ENCODE results near the gene PEAK1.

PEAK1 gene

DNA sequence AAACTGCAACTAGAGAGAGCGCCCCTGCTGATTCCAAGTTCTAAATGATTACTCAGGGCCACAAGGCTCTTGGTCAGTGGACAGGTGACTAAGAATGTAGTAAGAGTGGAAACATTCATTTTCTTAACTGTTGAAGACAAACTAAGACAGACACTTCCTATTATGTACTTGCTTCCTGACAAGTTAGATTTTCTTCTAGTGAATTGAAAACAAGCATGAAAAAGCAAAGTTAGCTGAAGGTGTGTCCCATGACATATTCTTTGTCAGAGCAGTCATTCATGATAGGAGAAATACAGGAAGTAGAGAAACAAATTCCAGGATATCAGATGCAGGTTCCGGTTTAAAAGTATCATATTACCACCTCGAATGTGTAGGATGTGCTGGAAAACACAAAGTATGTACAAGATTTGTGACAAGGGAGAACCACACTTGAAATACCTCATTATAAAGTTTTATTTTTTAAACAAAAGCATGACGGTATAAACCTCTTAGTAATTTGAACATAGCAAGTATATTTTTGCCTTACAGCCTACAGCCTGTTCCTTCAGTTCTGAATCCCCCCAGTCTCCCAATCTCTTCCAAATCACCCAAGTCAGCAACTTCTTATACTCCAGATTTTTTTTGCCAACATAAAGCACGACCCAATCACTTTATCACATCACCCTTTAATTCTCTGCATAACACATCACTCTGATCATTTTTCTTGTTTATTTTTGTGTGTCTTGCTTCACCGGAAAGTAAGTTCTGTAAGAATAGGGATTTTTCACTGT lies 355.2 kb downstream of the PEAK1 start:
- DNase-seq = no peak
- no peaks in the 10 kb centered on the region for H3K27me3 ChIP-seq (replicated peaks; ENCODE audit: control insufficient read depth, insufficient read depth, low read length, poor library complexity, severe bottlenecking)
- no peak overlapping the region for H3K4me3 ChIP-seq (ENCODE audit: insufficient read depth, low read depth, low read length, poor library complexity, severe bottlenecking)
- H3K9me3 ChIP-seq (ENCODE audit: control insufficient read depth, low read length) = no peaks in the 10 kb centered on the region
- H3K4me1 ChIP-seq (ENCODE audit: control insufficient read depth, insufficient read depth, low read length, poor library complexity, severe bottlenecking) = no peaks in the 10 kb centered on the region
- no peaks in the 10 kb centered on the region for H3K36me3 ChIP-seq (ENCODE audit: control insufficient read depth, insufficient read depth, low read length)
- H3K27ac ChIP-seq (ENCODE audit: insufficient read depth, low read length, poor library complexity, severe bottlenecking) = no peak overlapping the region

DNA sequence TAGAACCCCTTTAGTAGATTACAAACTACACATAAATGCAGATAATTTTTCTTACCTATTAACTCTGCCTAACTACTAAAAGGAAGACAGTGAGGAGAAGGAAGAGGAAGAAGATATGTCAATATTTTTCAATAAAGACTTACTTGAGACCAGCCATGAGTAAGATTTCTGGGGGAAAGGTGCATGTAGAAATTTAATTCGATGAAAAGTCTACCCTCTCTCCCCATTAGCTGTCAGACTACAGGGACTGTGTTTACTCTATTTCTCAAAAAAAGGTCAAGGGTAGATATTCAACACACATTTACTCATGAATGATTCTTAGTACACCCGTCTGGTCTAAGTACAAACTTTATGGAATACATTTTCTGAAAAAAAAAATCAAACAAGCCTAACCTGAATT lies 355.8 kb downstream of the PEAK1 start:
- no peak overlapping the region for H3K4me3 ChIP-seq (ENCODE audit: insufficient read depth, low read depth, low read length, poor library complexity, severe bottlenecking)
- no peak for DNase-seq
- H3K4me1 ChIP-seq (ENCODE audit: control insufficient read depth, insufficient read depth, low read length, poor library complexity, severe bottlenecking) = no peaks in the 10 kb centered on the region
- no peak overlapping the region for H3K27ac ChIP-seq (ENCODE audit: insufficient read depth, low read length, poor library complexity, severe bottlenecking)
- H3K9me3 ChIP-seq (ENCODE audit: control insufficient read depth, low read length) = no peaks in the 10 kb centered on the region
- no peaks in the 10 kb centered on the region for H3K27me3 ChIP-seq (replicated peaks; ENCODE audit: control insufficient read depth, insufficient read depth, low read length, poor library complexity, severe bottlenecking)
- no peaks in the 10 kb centered on the region for H3K36me3 ChIP-seq (ENCODE audit: control insufficient read depth, insufficient read depth, low read length)

DNA sequence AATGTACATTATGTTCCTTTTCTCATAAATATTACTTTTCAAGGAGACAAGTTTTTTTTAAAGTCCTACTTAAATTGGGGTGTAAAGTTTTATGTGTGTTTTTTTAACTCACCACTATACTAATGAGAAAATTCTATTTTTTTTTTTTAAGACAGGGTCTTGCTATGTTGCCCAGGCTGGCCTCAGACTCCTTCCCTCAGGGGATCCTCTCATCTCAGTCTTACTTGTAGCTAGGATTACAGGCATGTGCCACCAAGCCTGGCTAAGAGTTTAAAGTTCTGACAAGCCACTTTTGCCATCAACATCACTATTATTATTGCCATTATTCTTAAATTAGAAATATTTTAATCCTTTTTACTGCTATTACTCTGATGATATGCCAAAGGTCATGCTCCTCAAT lies 356.7 kb downstream of the PEAK1 start:
- Histone ChIP-seq H3K9me3 (ENCODE audit: control insufficient read depth, low read length) (no peaks in the 10 kb centered on the region), H3K27me3 (replicated peaks; ENCODE audit: control insufficient read depth, insufficient read depth, low read length, poor library complexity, severe bottlenecking) (no peaks in the 10 kb centered on the region), H3K4me1 (ENCODE audit: control insufficient read depth, insufficient read depth, low read length, poor library complexity, severe bottlenecking) (no peaks in the 10 kb centered on the region), H3K27ac (ENCODE audit: insufficient read depth, low read length, poor library complexity, severe bottlenecking) (no peak overlapping the region), H3K36me3 (ENCODE audit: control insufficient read depth, insufficient read depth, low read length) (no peaks in the 10 kb centered on the region), H3K4me3 (ENCODE audit: insufficient read depth, low read depth, low read length, poor library complexity, severe bottlenecking) (no peak overlapping the region)
- DNase-seq = no peak

DNA sequence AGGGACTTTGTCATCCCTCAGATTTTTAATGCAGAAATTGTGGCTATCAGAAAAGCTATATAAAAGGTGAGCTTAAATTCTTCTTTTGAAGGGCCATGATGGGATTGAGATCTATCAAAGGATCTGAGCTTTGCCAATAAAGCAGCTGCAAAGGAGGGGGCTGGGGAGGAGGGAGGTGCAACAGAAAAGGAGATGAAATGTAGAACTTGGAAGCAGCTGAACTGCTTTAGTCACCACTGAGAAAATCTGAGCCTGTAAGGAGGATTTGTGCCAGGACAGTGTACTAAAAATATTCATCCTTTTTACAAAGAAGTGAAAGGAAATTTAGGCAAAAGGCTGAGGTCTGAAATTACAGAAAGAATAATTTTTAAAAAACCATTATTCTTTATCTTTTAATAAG lies 359.4 kb downstream of the PEAK1 start:
- H3K4me3 ChIP-seq (ENCODE audit: insufficient read depth, low read depth, low read length, poor library complexity, severe bottlenecking) = no peak overlapping the region
- no peaks in the 10 kb centered on the region for H3K9me3 ChIP-seq (ENCODE audit: control insufficient read depth, low read length)
- H3K4me1 ChIP-seq (ENCODE audit: control insufficient read depth, insufficient read depth, low read length, poor library complexity, severe bottlenecking) = no peaks in the 10 kb centered on the region
- H3K36me3 ChIP-seq (ENCODE audit: control insufficient read depth, insufficient read depth, low read length) = no peaks in the 10 kb centered on the region
- no peak for DNase-seq
- no peak overlapping the region for H3K27ac ChIP-seq (ENCODE audit: insufficient read depth, low read length, poor library complexity, severe bottlenecking)
- H3K27me3 ChIP-seq (replicated peaks; ENCODE audit: control insufficient read depth, insufficient read depth, low read length, poor library complexity, severe bottlenecking) = no peaks in the 10 kb centered on the region

DNA sequence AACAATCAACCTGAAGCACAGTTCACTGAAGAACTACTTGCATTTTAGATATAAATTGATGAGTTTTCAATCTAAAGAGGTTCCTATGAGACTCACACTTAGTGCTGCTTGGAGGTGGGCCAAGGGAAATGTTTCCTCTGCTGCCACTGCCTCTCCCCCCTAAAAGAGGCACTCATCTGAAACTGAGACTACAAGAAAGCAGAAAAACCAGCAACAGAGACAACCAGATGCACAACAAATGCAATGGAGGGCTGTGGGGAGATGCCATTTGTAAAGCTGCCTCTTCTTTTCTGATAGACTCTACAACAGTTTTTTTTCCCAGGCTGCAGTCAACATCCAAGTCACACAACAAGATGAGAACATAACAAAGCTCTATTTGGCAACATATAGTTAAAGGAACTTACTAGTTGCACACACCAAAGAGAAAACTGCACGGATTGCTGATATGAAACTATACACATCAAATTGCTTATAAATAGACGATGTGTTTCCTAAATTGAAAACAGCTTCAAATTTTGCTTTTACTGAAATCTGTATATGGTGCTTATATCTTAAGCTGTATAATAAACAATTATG lies 360.0 kb downstream of the PEAK1 start:
- no peaks in the 10 kb centered on the region for H3K4me1 ChIP-seq (ENCODE audit: control insufficient read depth, insufficient read depth, low read length, poor library complexity, severe bottlenecking)
- no peaks in the 10 kb centered on the region for H3K27me3 ChIP-seq (replicated peaks; ENCODE audit: control insufficient read depth, insufficient read depth, low read length, poor library complexity, severe bottlenecking)
- no peak overlapping the region for H3K27ac ChIP-seq (ENCODE audit: insufficient read depth, low read length, poor library complexity, severe bottlenecking)
- no peaks in the 10 kb centered on the region for H3K9me3 ChIP-seq (ENCODE audit: control insufficient read depth, low read length)
- H3K36me3 ChIP-seq (ENCODE audit: control insufficient read depth, insufficient read depth, low read length) = no peaks in the 10 kb centered on the region
- no peak overlapping the region for H3K4me3 ChIP-seq (ENCODE audit: insufficient read depth, low read depth, low read length, poor library complexity, severe bottlenecking)
- no peak for DNase-seq

DNA sequence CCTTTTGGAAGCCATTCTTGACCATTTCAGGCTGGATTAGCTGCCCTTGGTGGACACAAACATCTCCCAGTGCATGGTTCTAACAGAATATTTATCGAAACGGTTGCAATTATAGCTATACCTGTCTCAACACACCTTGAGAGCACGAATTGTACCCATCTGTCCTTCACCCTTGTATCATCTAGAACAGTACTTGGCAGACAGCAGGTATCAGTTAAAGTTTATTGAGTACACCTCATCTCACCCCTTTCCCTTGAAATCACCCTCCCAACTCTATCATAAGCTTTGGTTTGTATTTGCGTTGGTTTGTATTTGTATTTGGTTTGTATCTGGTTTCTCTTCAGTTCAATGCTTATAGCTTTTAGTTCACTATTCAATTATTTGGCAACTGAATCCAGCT lies 361.4 kb downstream of the PEAK1 start:
- H3K36me3 ChIP-seq (ENCODE audit: control insufficient read depth, insufficient read depth, low read length) = no peaks in the 10 kb centered on the region
- H3K27me3 ChIP-seq (replicated peaks; ENCODE audit: control insufficient read depth, insufficient read depth, low read length, poor library complexity, severe bottlenecking) = no peaks in the 10 kb centered on the region
- DNase-seq = no peak
- H3K9me3 ChIP-seq (ENCODE audit: control insufficient read depth, low read length) = no peaks in the 10 kb centered on the region
- no peak overlapping the region for H3K27ac ChIP-seq (ENCODE audit: insufficient read depth, low read length, poor library complexity, severe bottlenecking)
- H3K4me1 ChIP-seq (ENCODE audit: control insufficient read depth, insufficient read depth, low read length, poor library complexity, severe bottlenecking) = no peaks in the 10 kb centered on the region
- H3K4me3 ChIP-seq (ENCODE audit: insufficient read depth, low read depth, low read length, poor library complexity, severe bottlenecking) = no peak overlapping the region

DNA sequence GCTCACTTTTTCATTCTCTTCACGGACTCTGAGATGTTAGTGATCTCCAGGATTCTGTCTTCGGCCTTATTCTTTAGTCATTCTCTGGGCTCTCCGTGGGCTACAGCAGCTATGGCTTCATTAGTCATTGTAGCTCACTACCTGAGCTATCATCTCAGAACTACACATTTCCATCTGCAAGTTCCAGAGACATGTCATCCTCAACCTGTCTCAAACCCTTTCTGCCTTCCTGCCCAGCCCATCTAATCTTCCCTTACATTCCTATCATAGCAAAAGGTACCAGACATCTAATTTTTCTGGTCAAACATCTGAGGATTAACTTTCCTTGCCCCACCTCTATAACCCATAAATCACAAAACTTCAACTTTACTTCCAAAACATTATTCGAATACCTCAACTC lies 362.2 kb downstream of the PEAK1 start:
- Histone ChIP-seq H3K4me3 (ENCODE audit: insufficient read depth, low read depth, low read length, poor library complexity, severe bottlenecking) (no peak overlapping the region), H3K4me1 (ENCODE audit: control insufficient read depth, insufficient read depth, low read length, poor library complexity, severe bottlenecking) (no peaks in the 10 kb centered on the region), H3K36me3 (ENCODE audit: control insufficient read depth, insufficient read depth, low read length) (no peaks in the 10 kb centered on the region), H3K27me3 (replicated peaks; ENCODE audit: control insufficient read depth, insufficient read depth, low read length, poor library complexity, severe bottlenecking) (no peaks in the 10 kb centered on the region), H3K27ac (ENCODE audit: insufficient read depth, low read length, poor library complexity, severe bottlenecking) (no peak overlapping the region), H3K9me3 (ENCODE audit: control insufficient read depth, low read length) (no peaks in the 10 kb centered on the region)
- DNase-seq = no peak

DNA sequence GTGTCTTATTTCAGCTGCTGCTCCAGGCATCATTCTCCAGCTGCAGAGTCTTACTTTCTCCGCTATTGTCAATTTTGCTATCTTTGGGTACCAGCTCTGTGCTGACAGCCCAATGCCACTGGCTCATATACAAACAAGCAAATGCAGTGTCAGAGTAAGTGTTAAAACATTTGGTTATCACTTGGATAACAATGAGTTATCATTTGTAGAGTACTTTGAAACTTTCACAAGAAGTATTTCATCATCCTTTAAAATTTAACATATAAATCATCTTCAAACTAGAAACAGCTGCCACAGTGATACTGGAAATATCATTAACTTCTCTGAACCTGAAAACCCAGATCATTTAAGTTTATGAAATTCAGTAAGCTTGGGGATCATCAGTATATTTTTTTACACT lies 362.8 kb downstream of the PEAK1 start:
- Histone ChIP-seq H3K27ac (ENCODE audit: insufficient read depth, low read length, poor library complexity, severe bottlenecking) (no peak overlapping the region), H3K27me3 (replicated peaks; ENCODE audit: control insufficient read depth, insufficient read depth, low read length, poor library complexity, severe bottlenecking) (no peaks in the 10 kb centered on the region), H3K4me3 (ENCODE audit: insufficient read depth, low read depth, low read length, poor library complexity, severe bottlenecking) (no peak overlapping the region), H3K9me3 (ENCODE audit: control insufficient read depth, low read length) (no peaks in the 10 kb centered on the region), H3K36me3 (ENCODE audit: control insufficient read depth, insufficient read depth, low read length) (peaks cover 3% of the 10 kb centered on the region), H3K4me1 (ENCODE audit: control insufficient read depth, insufficient read depth, low read length, poor library complexity, severe bottlenecking) (no peaks in the 10 kb centered on the region)
- DNase-seq = no peak

DNA sequence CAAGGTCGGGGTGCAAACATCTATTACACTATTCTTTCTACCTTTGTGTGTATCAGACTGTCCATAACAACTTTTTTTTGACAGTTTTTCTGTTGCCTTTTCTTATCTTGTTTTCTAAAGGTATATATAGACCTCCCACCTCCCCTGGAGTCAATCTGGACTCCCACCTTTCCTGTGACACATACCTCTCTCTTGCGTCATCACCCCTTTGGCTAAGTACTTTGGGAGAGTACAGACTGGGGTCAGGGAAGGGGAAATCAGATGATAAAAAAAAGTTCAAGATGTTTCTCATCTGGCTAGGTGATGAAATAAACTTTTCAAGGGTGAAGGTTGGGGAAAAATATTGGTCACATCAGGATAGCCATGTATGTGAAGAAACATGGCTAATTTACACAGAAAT lies 366.2 kb downstream of the PEAK1 start:
- H3K4me1 ChIP-seq (ENCODE audit: control insufficient read depth, insufficient read depth, low read length, poor library complexity, severe bottlenecking) = no peaks in the 10 kb centered on the region

DNA sequence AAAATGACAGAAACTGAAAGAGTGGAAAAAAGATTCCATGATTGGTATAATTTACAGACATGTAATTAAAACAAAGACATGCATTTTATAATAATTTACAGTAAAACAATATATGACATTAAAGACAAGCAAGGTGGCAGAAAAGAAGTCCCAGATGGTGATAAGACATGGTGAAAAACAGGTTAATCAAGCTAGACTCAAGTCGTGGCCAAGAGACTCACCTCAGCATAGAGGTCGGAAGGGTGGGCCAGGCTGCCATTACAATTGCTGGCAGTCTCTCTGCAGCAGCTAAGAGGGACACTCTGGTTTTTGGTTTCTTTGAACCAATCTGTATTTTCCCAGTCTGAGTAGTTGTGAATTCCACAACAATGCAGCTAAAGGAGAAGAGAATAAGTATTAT lies 367.3 kb downstream of the PEAK1 start:
- Histone ChIP-seq H3K27ac (ENCODE audit: insufficient read depth, low read length, poor library complexity, severe bottlenecking) (no peak overlapping the region), H3K36me3 (ENCODE audit: control insufficient read depth, insufficient read depth, low read length) (peaks cover 4% of the 10 kb centered on the region), H3K9me3 (ENCODE audit: control insufficient read depth, low read length) (no peaks in the 10 kb centered on the region), H3K4me1 (ENCODE audit: control insufficient read depth, insufficient read depth, low read length, poor library complexity, severe bottlenecking) (no peaks in the 10 kb centered on the region), H3K27me3 (replicated peaks; ENCODE audit: control insufficient read depth, insufficient read depth, low read length, poor library complexity, severe bottlenecking) (no peaks in the 10 kb centered on the region), H3K4me3 (ENCODE audit: insufficient read depth, low read depth, low read length, poor library complexity, severe bottlenecking) (no peak overlapping the region)
- no peak for DNase-seq

More for the DNA sequence above, 366.2 kb downstream of the PEAK1 start:
- H3K27ac ChIP-seq (ENCODE audit: insufficient read depth, low read length, poor library complexity, severe bottlenecking) = no peak overlapping the region
- H3K36me3 ChIP-seq (ENCODE audit: control insufficient read depth, insufficient read depth, low read length) = peaks cover 4% of the 10 kb centered on the region
- H3K9me3 ChIP-seq (ENCODE audit: control insufficient read depth, low read length) = no peaks in the 10 kb centered on the region
- H3K27me3 ChIP-seq (replicated peaks; ENCODE audit: control insufficient read depth, insufficient read depth, low read length, poor library complexity, severe bottlenecking) = no peaks in the 10 kb centered on the region
- DNase-seq = no peak
- H3K4me3 ChIP-seq (ENCODE audit: insufficient read depth, low read depth, low read length, poor library complexity, severe bottlenecking) = no peak overlapping the region
